ENCODE data around the gene CAV2. TPM values are rescaled to one million over a fixed set of nuclear protein-coding genes. Genes with fewer than 3 reads are reported as not detected.

CAV2 gene
- total RNA-seq, 4 donors from 2014 or later = 125 to 148 (median 129) TPM

DNA sequence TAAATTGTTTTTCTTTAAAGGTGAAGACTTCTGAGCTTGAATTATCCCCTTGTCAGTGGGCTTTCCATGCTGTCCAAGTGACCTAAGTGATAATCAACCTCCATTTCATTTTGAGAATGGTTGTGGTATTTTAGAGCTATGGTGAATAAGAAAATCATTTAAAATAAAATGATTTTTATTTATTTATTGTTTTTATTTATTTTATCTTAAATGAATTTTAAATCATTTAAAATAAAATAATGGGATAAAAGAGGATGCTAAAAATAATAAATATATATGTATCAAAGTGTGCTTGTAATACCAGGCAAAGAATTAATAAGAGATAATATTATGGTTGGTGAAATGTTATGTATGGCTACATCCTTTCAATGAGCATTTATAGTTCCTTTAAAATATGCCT is 49.8 kb downstream of the CAV2 start:
- Histone ChIP-seq H3K4me3 (no peak overlapping the region), H3K36me3 (peaks cover 0 to 50% (median 16%) of the 10 kb centered on the region in 4 donors), H3K27ac (replicated peaks in 1 of 4) (peak overlapping the region in 2 of 4 donors; percentile 37 to 57), H3K27me3 (no peaks in the 10 kb centered on the region), H3K4me1 (peaks cover 79 to 96% (median 84%) of the 10 kb centered on the region in 4 donors), H3K9me3 (no peaks in the 10 kb centered on the region)
- no peak for DNase-seq (ENCODE audit: extremely low spot score)
- TF ChIP-seq POLR2AphosphoS5 (IDR thresholded peaks at IDR 0.05) = no peak
- no peak for TF ChIP-seq EP300 (IDR thresholded peaks at IDR 0.05)
- TF ChIP-seq, protein P1, sequence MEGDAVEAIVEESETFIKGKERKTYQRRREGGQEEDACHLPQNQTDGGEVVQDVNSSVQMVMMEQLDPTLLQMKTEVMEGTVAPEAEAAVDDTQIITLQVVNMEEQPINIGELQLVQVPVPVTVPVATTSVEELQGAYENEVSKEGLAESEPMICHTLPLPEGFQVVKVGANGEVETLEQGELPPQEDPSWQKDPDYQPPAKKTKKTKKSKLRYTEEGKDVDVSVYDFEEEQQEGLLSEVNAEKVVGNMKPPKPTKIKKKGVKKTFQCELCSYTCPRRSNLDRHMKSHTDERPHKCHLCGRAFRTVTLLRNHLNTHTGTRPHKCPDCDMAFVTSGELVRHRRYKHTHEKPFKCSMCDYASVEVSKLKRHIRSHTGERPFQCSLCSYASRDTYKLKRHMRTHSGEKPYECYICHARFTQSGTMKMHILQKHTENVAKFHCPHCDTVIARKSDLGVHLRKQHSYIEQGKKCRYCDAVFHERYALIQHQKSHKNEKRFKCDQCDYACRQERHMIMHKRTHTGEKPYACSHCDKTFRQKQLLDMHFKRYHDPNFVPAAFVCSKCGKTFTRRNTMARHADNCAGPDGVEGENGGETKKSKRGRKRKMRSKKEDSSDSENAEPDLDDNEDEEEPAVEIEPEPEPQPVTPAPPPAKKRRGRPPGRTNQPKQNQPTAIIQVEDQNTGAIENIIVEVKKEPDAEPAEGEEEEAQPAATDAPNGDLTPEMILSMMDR (IDR thresholded peaks at IDR 0.05) = no peak
- TF ChIP-seq POLR2A (IDR thresholded peaks at IDR 0.05; ENCODE audit: low read depth) = no peak
- intact Hi-C loops (cut with DNase I) = no loop called here

DNA sequence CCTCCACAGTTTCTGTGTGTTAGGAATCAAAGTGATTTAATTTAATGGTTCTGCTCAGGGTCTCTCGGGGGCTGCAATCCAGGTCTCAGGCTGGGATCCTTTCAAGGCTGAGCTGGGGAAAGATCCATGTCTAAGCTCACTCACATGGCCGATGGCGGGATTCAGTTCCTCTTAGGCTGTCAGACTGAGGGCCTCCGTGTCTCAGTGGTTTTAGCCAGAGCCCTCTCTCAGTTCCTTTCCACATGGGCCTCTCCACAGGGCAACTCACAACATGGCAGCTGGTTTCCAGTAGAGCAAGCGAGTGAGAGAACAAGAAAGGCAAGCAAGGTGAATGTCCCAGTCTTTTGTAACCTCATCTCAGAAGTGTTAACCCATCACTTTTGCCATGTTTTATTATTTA is 52.2 kb downstream of the CAV2 start:
- H3K27me3 ChIP-seq = no peaks in the 10 kb centered on the region
- peaks cover 0 to 55% (median 16%) of the 10 kb centered on the region in 4 donors for H3K36me3 ChIP-seq
- 96% methylated on average over 5 of the region's 5 CpGs for WGBS
- DNase-seq (ENCODE audit: extremely low spot score) = no peak
- intact Hi-C loops (cut with DNase I) = no loop called here
- H3K4me1 ChIP-seq = peaks cover 77 to 96% (median 83%) of the 10 kb centered on the region in 4 donors
- peak overlapping the region; percentile 9 to 63 (median 44) for H3K27ac ChIP-seq (replicated peaks in 1 of 4)
- no peaks in the 10 kb centered on the region for H3K9me3 ChIP-seq
- TF ChIP-seq POLR2A (IDR thresholded peaks at IDR 0.05; ENCODE audit: low read depth) = no peak
- no peak for TF ChIP-seq EP300 (IDR thresholded peaks at IDR 0.05)
- H3K4me3 ChIP-seq = no peak overlapping the region

DNA sequence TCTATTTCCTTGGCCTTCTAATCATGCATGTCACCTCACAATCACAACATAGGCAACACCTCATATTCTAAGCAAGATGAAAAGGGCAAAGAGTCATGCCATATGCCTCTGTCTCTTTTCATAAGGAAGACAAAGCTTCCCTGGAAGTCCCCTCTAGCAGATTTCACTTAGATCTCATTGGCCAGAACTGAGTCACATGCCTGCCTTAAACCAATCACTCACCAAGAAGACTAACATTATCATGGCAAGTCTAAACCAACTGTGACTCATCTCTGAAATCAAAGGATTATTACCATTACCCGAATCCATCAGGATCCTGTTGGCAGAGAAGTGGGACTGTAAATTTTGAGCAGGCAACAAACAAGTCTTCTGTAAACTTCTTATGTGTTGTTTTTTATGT is 53.1 kb downstream of the CAV2 start:
- Histone ChIP-seq H3K4me1 (peaks cover 78 to 96% (median 81%) of the 10 kb centered on the region in 4 donors), H3K27me3 (no peaks in the 10 kb centered on the region), H3K27ac (replicated peaks in 1 of 4) (peak overlapping the region; percentile 22 to 63 (median 44)), H3K9me3 (no peaks in the 10 kb centered on the region), H3K4me3 (no peak overlapping the region), H3K36me3 (peaks cover 0 to 46% (median 14%) of the 10 kb centered on the region in 4 donors)
- DNase-seq (ENCODE audit: extremely low spot score) = no peak
- intact Hi-C loops (cut with DNase I) = no loop called here
- 50% methylated on average over 1 of the region's 1 CpG for WGBS
- TF ChIP-seq, protein P1 (IDR thresholded peaks at IDR 0.05) = no peak
- TF ChIP-seq POLR2AphosphoS5 (IDR thresholded peaks at IDR 0.05) (no peak), POLR2A (IDR thresholded peaks at IDR 0.05; ENCODE audit: low read depth) (no peak), EP300 (IDR thresholded peaks at IDR 0.05) (no peak)

DNA sequence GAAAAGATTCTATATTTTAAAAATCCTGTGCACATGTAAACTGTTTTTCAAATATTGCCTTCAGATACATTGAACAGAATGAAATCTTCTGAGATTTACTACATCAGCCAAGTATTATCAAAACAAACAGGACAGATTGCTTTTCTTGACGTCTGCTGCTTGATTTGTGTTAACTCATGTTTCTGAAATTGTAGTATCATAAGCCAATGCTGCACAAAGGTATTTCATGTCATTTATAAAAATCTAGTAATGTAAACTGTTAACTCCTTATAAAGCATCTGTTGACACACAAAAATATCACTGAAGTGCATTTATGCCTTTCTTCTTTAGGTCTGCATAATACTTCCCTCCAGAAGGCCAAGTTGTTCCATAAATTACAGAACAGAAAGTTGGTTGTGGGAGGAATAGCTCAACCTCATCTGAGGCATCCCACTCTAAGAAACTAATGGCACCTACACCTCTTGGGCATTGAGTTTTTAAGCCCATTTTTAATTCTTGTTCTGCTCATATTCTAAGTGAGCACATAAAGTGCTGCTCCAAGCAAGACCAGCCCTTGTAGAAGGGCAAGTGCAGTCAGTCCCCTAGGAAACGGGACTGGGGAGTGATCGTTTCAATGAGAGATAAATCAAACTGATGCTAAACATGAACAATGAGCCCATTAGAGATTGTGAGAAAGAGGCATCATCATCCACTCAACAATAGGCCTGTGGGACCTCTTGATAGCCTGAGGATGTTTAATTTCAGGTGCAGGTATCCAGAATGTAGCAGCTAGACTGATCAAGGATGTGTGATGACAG is 53.8 kb downstream of the CAV2 start:
- 46% methylated on average over 3 of the region's 3 CpGs for WGBS
- peak in 1 of 2 donors; percentile 6 for TF ChIP-seq POLR2AphosphoS5 (IDR thresholded peaks at IDR 0.05)
- TF ChIP-seq EP300 (IDR thresholded peaks at IDR 0.05) = no peak
- peak overlapping the region; percentile 50 to 67 (median 64) for H3K27ac ChIP-seq (replicated peaks in 1 of 4)
- H3K9me3 ChIP-seq = no peaks in the 10 kb centered on the region
- H3K4me1 ChIP-seq = peaks cover 77 to 90% (median 82%) of the 10 kb centered on the region in 4 donors
- DNase-seq (ENCODE audit: extremely low spot score) = no peak
- H3K4me3 ChIP-seq = no peak overlapping the region
- no peaks in the 10 kb centered on the region for H3K27me3 ChIP-seq
- H3K36me3 ChIP-seq = peaks cover 2 to 42% (median 12%) of the 10 kb centered on the region in 4 donors
- intact Hi-C loops (cut with DNase I) = no loop called here

DNA sequence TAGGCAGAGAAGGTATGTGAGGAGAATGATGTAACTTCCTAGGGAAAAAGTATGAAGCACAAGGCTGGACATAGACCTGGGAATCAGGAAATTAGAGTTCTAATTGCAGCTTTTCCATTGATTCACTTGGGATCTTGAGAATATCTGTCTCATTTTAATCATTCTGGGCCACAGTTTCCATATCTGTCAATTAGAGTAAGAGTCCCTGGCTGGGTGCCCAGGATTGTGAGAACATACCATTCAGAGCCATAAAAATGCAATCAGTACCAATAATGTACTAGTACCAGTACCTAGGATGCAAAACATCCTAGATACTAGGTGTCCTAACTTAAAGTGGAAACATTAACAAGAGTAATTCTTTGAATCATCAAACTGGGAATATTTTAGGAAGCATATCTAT is 54.9 kb downstream of the CAV2 start:
- H3K4me1 ChIP-seq = peaks cover 76 to 91% (median 82%) of the 10 kb centered on the region in 4 donors
- no peaks in the 10 kb centered on the region for H3K9me3 ChIP-seq
- peak overlapping the region; percentile 50 to 67 (median 64) for H3K27ac ChIP-seq (replicated peaks in 1 of 4)
- no peaks in the 10 kb centered on the region for H3K27me3 ChIP-seq
- peaks cover 3 to 44% (median 16%) of the 10 kb centered on the region in 4 donors for H3K36me3 ChIP-seq
- no peak for DNase-seq (ENCODE audit: extremely low spot score)
- intact Hi-C loops (cut with DNase I) = no loop called here
- no peak overlapping the region for H3K4me3 ChIP-seq
- TF ChIP-seq EP300 (IDR thresholded peaks at IDR 0.05) (no peak), POLR2A (IDR thresholded peaks at IDR 0.05; ENCODE audit: low read depth) (no peak), POLR2AphosphoS5 (IDR thresholded peaks at IDR 0.05) (no peak)
- TF ChIP-seq, protein P1 (IDR thresholded peaks at IDR 0.05) = no peak

Measured in esophagus muscularis mucosa (tissue), 4 donors.